ENCODE data around the gene PROX2.

DNA sequence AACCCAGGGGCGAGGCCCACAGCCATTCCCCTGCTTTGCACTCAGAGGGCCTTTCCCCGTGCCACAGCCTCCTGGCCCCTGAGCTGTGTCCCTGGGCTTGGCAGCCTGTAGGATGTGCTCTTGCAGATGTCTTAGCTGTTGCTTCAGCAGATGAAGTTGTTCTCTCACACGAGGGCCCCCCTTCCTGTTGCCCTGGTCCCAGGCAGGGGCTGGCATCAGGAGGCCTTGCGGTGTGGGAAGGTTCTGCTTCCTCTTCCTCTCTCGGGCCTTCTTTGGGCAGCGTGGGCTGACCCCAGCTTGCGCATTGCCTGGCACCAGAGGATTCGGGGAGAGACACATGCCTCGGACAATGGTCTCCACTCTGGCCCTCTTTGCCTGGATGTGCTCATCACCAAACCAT lies 12.7 kb downstream of the PROX2 start:
- TF ChIP-seq CTCF (IDR thresholded peaks at IDR 0.05) (no peak), POLR2A (IDR thresholded peaks at IDR 0.05) (no peak)
